Measurements from ENCODE around the gene CAB39.

Gene CAB39

GRCh38 chr2:230781130-230781797, 68.6 kb downstream of the CAB39 start:
- no peak for DNase-seq (ENCODE audit: low read depth in 1 of 2, low spot score in 1 of 2)

- no peak for DNase-seq (ENCODE audit: low read depth in 1 of 2, low spot score in 1 of 2)
Observed at GRCh38 chr2:230783101-230783500, 70.5 kb downstream of the CAB39 start.

- DNase-seq (ENCODE audit: low read depth in 1 of 2, low spot score in 1 of 2): no peak
Observed at GRCh38 chr2:230784795-230785194, 72.2 kb downstream of the CAB39 start.

GRCh38 chr2:230785346-230785745, 72.7 kb downstream of the CAB39 start:
- no peak for DNase-seq (ENCODE audit: low read depth in 1 of 2, low spot score in 1 of 2)

GRCh38 chr2:230787101-230787500, 74.5 kb downstream of the CAB39 start:
- no peak for DNase-seq (ENCODE audit: low read depth in 1 of 2, low spot score in 1 of 2)

GRCh38 chr2:230788554-230789175, 76.0 kb downstream of the CAB39 start:
- DNase-seq (ENCODE audit: low read depth in 1 of 2, low spot score in 1 of 2): no peak

GRCh38 chr2:230790981-230791380, 78.3 kb downstream of the CAB39 start:
- DNase-seq (ENCODE audit: low read depth in 1 of 2, low spot score in 1 of 2): no peak

- DNase-seq (ENCODE audit: low read depth in 1 of 2, low spot score in 1 of 2): peak; percentile 28 to 72
Observed at GRCh38 chr2:230793572-230794359, 81.1 kb downstream of the CAB39 start.

GRCh38 chr2:230794497-230794896, 81.9 kb downstream of the CAB39 start:
- no peak for DNase-seq (ENCODE audit: low read depth in 1 of 2, low spot score in 1 of 2)

GRCh38 chr2:230795856-230796255, 83.2 kb downstream of the CAB39 start:
- no peak for DNase-seq (ENCODE audit: low read depth in 1 of 2, low spot score in 1 of 2)

- DNase-seq (ENCODE audit: low read depth in 1 of 2, low spot score in 1 of 2): no peak
Observed at GRCh38 chr2:230796280-230796862, 83.7 kb downstream of the CAB39 start.

- no peak for DNase-seq (ENCODE audit: low read depth in 1 of 2, low spot score in 1 of 2)
Observed at GRCh38 chr2:230797515-230798495, 85.2 kb downstream of the CAB39 start.

- DNase-seq (ENCODE audit: low read depth in 1 of 2, low spot score in 1 of 2): peak in 1 of 2 donors; percentile 54
Observed at GRCh38 chr2:230798769-230799399, 86.2 kb downstream of the CAB39 start.

GRCh38 chr2:230805353-230806017, 92.8 kb downstream of the CAB39 start:
- DNase-seq (ENCODE audit: low read depth in 1 of 2, low spot score in 1 of 2): no peak

- DNase-seq (ENCODE audit: low read depth in 1 of 2, low spot score in 1 of 2): no peak
Observed at GRCh38 chr2:230807729-230808128, 95.1 kb downstream of the CAB39 start.

- no peak for DNase-seq (ENCODE audit: low read depth in 1 of 2, low spot score in 1 of 2)
Observed at GRCh38 chr2:230809015-230809414, 96.4 kb downstream of the CAB39 start.

- no peak for DNase-seq (ENCODE audit: low read depth in 1 of 2, low spot score in 1 of 2)
Observed at GRCh38 chr2:230809677-230810251, 97.1 kb downstream of the CAB39 start.

- no peak for DNase-seq (ENCODE audit: low read depth in 1 of 2, low spot score in 1 of 2)
Observed at GRCh38 chr2:230811508-230811907, 98.9 kb downstream of the CAB39 start.

GRCh38 chr2:230812033-230812432, 99.4 kb downstream of the CAB39 start:
- DNase-seq (ENCODE audit: low read depth in 1 of 2, low spot score in 1 of 2): no peak

All from activated CD4-positive, alpha-beta T cell treated with anti-CD3 and anti-CD28 coated beads, Interleukin-2, amount 50 U/mL, for 24 hours (primary cell).